Activated CD8-positive, alpha-beta T cell treated with anti-CD3 and anti-CD28 coated beads for 36 hours (primary cell): ENCODE results near the gene NPAS2. TPM values are rescaled to one million over a fixed set of nuclear protein-coding genes. Genes with fewer than 3 reads are reported as not detected.

Experiments used
- ATAC-seq: fragments of 200-7000 bp; cut with Tn5 transposase; one replicate; pipeline ENCODE4 v1.10.0; 2021; ENCODE audit warnings: mild to moderate bottlenecking, moderate library complexity
- CTCF ChIA-PET: fragments of 350-600 bp; sonication (Branson Sonifier 250); formaldehyde crosslinking; loops from one replicate; lab custom pipeline; 2021; ENCODE audit warnings: antibody characterized with exemption; lab: Charles Lee
- POLR2A ChIA-PET: fragments of 350-600 bp; sonication (Branson Sonifier 250); formaldehyde crosslinking; loops from one replicate; lab custom pipeline; 2021; ENCODE audit warnings: antibody characterized with exemption; lab: Charles Lee
- DNase-seq: peaks from one replicate; pipeline ENCODE4 v3.0.0-alpha.2; 2020
- H3K27ac Mint-ChIP-seq: one replicate; pipeline ENCODE4 v1.8.0; 2021; ENCODE audit warnings: mild to moderate bottlenecking, mixed read lengths
- H3K27me3 Mint-ChIP-seq: one replicate; pipeline ENCODE4 v1.8.0; 2021; ENCODE audit warnings: mixed read lengths
- H3K36me3 Mint-ChIP-seq: one replicate; pipeline ENCODE4 v1.8.0; 2021; ENCODE audit warnings: low read depth, mixed read lengths
- H3K4me1 Mint-ChIP-seq: one replicate; pipeline ENCODE4 v1.8.0; 2021; ENCODE audit warnings: low read depth, mixed read lengths
- H3K4me3 Mint-ChIP-seq: one replicate; pipeline ENCODE4 v1.8.0; 2021; ENCODE audit warnings: mild to moderate bottlenecking, moderate library complexity, mixed read lengths
- H3K9me3 Mint-ChIP-seq: one replicate; pipeline ENCODE4 v1.8.0; 2021; ENCODE audit warnings: mixed read lengths
- CTCF ChIP-seq: fragments of 200-600 bp; IDR thresholded peaks from one replicate; pipeline ENCODE4 v1.8.0; 2022; ENCODE audit warnings: antibody characterized with exemption, mild to moderate bottlenecking
- intact Hi-C: fragments of 100-400 bp; cut with micrococcal nuclease; formaldehyde crosslinking; loops from one replicate; pipeline ENCODE4 v1.10.0; 2022
- total RNA-seq, 2 experiments: library from RNA; stranded (reverse); gene quantifications; one replicate each; pipeline ENCODE4 v1.2.3, GENCODE V29; 2021

Gene NPAS2
- total RNA-seq, 2 experiments from 2014 or later, result 14.4 to 15.2 TPM

DNA sequence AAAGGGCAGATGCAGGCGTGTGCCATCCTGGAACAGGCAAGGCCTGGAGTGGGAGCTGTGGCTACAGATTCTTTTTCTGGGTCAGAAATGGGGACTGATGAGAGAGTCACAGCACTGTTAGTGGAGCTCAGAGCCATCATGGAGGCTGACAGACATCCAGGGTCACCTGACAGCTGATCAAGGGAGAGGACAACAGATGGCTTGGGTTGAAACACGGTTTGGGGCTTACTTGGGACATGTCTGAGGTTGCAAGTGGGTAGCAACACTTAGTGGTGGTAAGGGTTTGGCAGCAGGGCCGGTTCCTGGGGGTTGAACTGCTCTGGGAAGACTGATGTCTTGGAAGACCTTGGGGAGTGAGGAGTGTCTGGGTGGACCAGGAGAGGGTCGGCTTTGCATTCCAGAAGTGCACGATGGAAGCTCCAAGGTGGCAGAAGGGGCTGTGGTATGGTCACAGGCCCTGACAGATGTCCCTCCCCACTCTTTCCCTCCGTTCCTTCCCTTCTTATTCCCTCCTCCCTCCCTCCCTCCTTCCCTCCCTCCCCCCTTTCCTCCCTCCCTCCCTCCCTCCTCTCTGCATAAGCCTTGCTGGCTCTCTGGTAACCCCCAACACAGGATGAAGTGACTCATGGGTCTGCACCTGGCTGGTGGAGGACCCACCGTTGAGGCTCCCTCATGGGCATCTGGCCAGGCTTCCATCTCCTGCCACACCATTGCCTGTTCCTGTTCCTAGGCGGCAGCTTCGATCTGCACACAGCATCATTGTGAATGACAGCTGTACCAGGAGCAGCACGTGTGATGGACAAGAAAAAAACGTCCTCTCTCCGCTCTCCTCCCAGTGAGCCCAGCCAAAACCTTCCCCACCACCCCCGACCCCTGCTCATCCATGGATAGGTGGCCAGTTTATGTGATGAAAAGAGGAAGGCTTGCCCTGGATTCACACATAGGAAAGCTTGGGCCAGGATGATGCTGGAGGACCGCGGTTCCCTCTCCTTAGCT is 118.4 kb downstream of the NPAS2 start:
- H3K4me3 Mint-ChIP-seq, result no peak overlapping the region
- no peaks in the 10 kb centered on the region for H3K9me3 Mint-ChIP-seq

DNA sequence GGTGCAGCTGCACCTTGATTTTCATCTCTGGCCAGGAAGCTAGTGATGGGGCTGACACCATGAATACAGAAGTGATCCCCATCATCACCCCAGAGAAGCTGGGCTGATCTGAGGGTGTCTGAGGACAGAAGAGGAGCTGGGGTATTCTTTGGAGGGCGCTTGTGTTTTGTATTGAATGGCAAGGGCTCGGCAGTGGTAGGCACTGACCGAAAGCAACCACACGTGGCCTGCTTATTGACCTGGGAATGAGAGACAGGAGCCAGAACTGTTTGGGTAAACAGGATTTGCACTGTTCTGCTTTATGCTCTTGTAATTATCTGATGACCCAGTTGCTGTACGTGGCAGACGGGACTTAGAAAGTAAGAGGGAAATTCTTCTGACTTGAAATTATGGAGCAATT is 119.5 kb downstream of the NPAS2 start:
- POLR2A ChIA-PET, result no interaction called here
- Mint-ChIP-seq H3K4me3 (no peak overlapping the region), H3K36me3 (peaks cover 2% of the 10 kb centered on the region), H3K27me3 (no peaks in the 10 kb centered on the region), H3K9me3 (no peaks in the 10 kb centered on the region), H3K4me1 (peaks cover 22% of the 10 kb centered on the region), H3K27ac (no peak overlapping the region)
- DNase-seq (no peak), ATAC-seq (no peak)
- TF ChIP-seq CTCF, result no peak
- CTCF ChIA-PET, result interaction anchor here (0.6 kb wide), 1 partner anchor 1435 kb away, joined by 3 read pairs; no protein-coding TSS in a partner anchor
- intact Hi-C loops, result no loop called here

More for the DNA sequence above, 118.4 kb downstream of the NPAS2 start:
- no peak for TF ChIP-seq CTCF
- DNase-seq (no peak), ATAC-seq (no peak)
- ChIA-PET CTCF (no interaction called here), POLR2A (no interaction called here)
- intact Hi-C loops, result no loop called here
- Mint-ChIP-seq H3K4me1 (peaks cover 22% of the 10 kb centered on the region), H3K36me3 (peaks cover 2% of the 10 kb centered on the region), H3K27me3 (no peaks in the 10 kb centered on the region), H3K27ac (no peak overlapping the region)

DNA sequence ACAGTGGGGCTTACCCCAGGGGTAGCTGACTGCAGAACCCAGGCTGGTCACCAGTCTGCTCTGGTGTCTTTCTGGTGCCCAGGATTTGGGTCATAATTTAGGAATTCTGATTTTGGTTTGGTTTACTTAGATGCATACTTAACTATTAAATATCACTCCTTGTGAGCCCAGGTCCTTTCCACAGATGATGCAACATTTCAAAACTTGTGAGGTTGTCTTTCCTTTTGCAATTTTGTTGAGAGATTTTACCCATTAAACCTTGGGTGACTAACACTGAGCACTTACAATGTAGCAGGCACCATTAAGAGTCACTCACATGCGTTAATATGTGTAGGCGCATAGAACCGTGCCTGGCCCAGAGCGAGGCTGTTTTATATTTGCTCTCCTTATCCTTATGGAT is 120.3 kb downstream of the NPAS2 start:
- H3K27me3 Mint-ChIP-seq, result no peaks in the 10 kb centered on the region
- H3K9me3 Mint-ChIP-seq, result no peaks in the 10 kb centered on the region
- peak overlapping the region; percentile 62 for H3K27ac Mint-ChIP-seq
- ChIA-PET CTCF (interaction anchor here (1.0 kb wide), 1 partner anchor 22 kb away, joined by 3 read pairs; no protein-coding TSS in a partner anchor), POLR2A (no interaction called here)
- intact Hi-C loops, result no loop called here
- no peak for ATAC-seq
- peaks cover 2% of the 10 kb centered on the region for H3K36me3 Mint-ChIP-seq
- no peak for DNase-seq
- no peak overlapping the region for H3K4me3 Mint-ChIP-seq
- peaks cover 22% of the 10 kb centered on the region for H3K4me1 Mint-ChIP-seq
- TF ChIP-seq CTCF, result no peak

DNA sequence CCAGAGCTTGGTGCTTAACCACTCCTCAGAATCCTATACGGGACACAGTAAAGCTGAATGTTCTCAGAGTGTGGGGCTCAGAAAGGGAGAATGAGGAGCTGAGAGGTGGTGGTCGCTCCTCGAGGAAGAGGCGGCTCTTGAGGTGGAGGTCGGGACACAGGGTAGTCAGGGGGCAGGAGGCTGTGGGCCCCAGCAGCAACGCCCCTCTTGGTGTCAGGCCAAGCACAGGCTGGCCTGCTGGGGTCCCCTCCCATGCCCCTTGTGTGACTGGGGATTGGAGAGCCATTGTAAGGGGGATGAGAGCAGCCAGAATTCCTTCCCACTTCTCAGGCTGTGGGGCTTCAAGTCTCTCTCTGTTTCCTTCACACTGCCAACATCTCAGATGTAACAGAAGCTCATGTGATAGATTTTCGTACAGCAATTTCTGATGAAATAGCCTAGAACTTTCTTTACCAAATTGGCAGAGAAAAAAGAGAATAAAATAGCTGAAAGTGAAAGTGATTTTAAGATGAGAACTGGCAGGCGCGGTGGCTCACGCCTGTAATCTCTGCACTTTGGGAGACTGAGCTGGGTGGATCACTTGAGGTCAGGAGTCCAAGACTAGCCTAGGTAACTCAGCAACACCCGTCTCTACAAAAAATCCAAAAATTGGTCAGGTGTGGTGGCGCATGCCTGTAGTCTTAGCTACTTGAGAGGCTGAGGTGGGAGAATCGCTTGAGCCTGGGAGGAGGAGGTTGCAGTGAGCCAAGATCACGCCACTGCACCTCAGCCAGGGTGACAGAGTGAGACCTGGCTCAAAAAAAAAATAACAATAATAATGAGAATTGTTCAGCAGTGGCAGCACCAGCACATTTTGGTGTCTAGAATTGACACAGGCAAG is 121.1 kb downstream of the NPAS2 start:
- TF ChIP-seq CTCF, result no peak
- no peak overlapping the region for H3K4me3 Mint-ChIP-seq
- POLR2A ChIA-PET, result no interaction called here
- intact Hi-C loops, result no loop called here
- ATAC-seq (no peak), DNase-seq (peak; percentile 37)
- H3K9me3 Mint-ChIP-seq, result no peaks in the 10 kb centered on the region
- H3K27ac Mint-ChIP-seq, result peak overlapping the region; percentile 62
- peaks cover 2% of the 10 kb centered on the region for H3K36me3 Mint-ChIP-seq
- no peaks in the 10 kb centered on the region for H3K27me3 Mint-ChIP-seq
- peaks cover 22% of the 10 kb centered on the region for H3K4me1 Mint-ChIP-seq
- CTCF ChIA-PET, result interaction anchor here (1.0 to 1.1 kb wide), 2 partner anchors 21 to 23 kb away, joined by 3 to 4 read pairs; no protein-coding TSS in a partner anchor
